HG02840 (cell line): Measurements from ENCODE around the gene EHMT1.
"Not testable (repeated sequence)": the region's sequence is repeated elsewhere in the genome, so short reads cannot be mapped to it uniquely, and the experiment has no call there.

Experiments
- ATAC-seq: cut with Tn5 transposase; IDR thresholded peaks from one replicate; pipeline ENCODE4 v1.9.1; 2021; ENCODE audit warnings: mild to moderate bottlenecking, moderate library complexity, moderate number of reproducible peaks; ENCODE audit not compliant: unreplicated experiment, low FRiP score

The EHMT1 gene

GRCh38 chr9:137590123-137590468 is 28.7 kb upstream of the EHMT1 start:
- ATAC-seq = no peak

DNA sequence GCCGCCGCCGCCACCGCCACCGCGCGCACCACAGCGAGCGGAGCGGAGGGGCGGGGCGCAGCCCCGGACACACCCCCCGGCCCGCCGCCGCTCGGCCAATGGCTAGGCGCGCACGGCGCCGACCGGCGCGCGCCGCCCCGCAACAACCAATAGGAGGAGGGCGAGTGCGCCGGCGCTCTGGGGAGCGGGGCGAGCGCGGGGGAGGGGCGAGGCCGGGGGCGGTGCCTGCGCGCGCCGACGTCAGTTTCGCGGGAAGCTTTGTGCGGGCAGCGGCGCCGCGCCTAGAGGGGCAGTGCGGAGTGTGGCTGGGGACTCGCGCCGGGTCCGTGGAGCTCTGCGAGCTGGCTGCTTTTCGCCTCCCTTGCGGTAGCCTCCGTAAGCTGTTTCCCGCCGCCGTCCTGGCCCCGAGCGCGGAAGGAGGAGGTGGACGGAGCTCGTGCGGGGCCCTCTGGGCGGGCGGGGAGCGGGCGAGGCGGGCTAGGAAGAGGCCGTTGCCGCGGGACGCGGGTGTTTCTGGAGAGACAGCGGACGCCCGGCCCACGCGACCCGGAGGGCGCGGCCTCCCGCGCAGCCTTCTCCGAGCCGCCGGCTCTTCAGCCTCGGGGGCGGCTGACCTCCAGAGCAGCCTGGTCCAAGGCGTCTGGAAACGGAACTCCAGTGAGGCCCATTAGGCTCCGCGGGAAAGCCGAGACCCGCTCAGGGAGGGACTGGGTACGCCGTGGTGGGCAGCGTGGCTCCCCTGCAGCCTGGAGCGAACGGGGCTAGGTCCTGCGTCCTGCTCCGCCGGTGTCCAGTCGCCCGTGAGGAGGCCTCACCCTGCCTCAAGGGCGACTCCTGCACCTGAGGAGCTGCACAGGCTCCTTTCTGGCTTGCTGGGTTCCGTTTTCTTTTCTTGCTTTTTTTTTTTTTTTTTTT is 28.1 kb upstream of the EHMT1 start, which contains the start of gene ZMYND19:
TSS of gene ZMYND19 (minus strand) at position 44 of the 915 bp plus-strand sequence. CDS start 249 bp downstream, outside the sequence.
- ATAC-seq = peak; percentile 81

DNA sequence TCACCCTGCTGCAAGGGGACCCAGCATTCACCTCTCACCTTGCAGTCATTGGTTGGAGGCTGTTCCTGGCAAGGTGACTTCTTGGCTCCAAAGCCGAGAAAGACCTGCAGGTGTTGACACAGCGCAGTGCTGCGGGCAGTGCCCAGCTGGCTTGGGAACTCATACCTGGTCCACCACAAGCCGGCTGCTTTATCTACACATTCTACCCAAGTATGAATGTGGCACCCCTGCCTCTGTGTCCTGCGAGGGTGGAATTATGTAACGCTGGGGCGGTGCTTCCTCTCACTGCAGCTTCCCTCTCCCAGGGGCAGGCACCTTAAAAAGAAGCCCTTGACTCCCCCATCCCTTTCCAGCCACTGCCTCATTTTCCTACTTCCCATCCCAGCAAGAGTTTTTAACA is 26.0 kb upstream of the EHMT1 start:
- no peak for ATAC-seq

- no peak for ATAC-seq
Measured at GRCh38 chr9:137593176-137593575, 25.6 kb upstream of the EHMT1 start.

DNA sequence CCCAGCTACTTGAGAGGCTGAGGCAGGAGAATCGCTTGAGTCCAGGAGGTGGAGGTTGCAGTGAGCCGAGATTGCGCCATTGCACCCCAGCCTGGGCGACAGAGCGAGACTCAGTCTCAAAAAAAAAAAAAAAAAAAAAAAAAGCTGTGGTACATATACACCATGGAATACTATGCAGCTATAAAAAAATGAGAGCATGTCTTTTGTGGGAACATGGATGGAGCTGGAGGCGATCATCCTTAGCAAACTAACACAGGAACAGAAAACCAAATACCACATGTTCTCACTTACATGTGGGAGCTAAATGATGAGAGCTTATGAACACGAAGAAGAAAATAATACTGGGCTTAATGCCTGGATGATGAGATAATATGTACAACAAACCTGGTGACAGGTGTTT is 22.2 kb upstream of the EHMT1 start:
- not testable (repeated sequence) for ATAC-seq

- no peak for ATAC-seq
Measured at GRCh38 chr9:137598943-137599342, 19.9 kb upstream of the EHMT1 start.

GRCh38 chr9:137602661-137603060 is 16.1 kb upstream of the EHMT1 start:
- no peak for ATAC-seq

GRCh38 chr9:137603879-137604278 is 14.9 kb upstream of the EHMT1 start:
- no peak for ATAC-seq

DNA sequence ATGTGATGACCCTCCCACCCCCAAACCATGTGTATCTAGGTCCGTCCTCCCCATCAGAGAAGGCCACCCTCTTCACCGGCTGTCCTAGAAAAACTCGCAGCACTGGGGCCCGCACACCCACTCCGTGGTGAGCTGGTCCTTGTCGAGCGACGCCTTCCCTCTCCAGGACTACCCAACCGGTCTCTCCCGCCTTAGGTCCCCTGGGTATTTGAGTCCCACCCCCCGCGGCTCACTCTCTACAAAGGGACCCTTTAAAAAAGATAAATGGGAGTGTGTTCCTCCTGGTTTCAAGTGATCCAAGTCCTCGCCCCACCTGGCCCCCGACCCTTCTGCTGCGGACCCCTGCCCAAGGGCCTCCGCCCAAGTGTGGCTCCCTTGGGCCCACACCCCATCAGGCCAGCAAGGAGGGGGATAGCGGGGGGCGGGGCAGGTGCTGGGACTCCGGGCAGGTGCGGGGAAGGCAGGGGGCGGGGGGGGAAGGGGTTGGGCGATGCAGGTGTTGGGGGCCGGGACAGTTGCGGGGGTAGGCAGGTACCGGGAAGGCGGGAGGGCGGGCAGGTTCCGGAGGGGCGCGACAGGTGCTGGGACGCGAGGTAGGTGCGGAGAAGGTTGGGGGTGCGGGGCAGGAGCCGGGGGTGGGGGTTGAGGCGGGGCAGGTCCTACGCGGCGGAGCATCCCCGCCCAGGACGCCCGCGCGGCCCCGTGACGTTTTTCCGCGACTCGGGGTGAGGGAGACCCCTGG is 14.3 kb upstream of the EHMT1 start:
- peak; percentile 2 for ATAC-seq

- ATAC-seq = peak; percentile 63
Measured at GRCh38 chr9:137605121-137606004, 13.4 kb upstream of the EHMT1 start, which contains the start of gene ARRDC1. TSS of gene ARRDC1 (plus strand) at chr9:137605686. CDS start at chr9:137605718, 32 bp downstream.

- peak; percentile 8 for ATAC-seq
Measured at GRCh38 chr9:137606005-137606621, 12.7 kb upstream of the EHMT1 start.

- ATAC-seq = no peak
Measured at GRCh38 chr9:137606734-137607138, 12.1 kb upstream of the EHMT1 start.

GRCh38 chr9:137607141-137607857 is 11.5 kb upstream of the EHMT1 start:
- no peak for ATAC-seq

DNA sequence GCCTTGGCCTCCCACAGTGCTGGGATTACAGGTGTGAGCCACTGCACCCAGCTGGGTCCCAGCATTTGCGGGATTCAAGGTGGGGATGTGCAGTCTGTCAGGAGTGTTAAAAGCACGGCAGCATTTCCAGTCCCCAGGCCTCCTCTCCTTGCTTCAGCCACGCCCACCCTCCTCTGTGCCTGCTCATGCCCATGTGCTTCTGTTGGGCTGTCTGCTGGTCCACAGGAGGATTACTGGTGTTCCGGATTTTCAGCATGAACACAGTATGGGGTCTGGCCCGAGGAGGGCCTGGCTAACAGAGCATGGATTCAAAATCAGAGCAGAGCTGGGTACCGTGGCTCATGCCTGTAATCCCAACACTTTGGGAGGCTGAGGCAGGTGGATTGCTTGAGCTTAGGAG is 7.9 kb upstream of the EHMT1 start:
- ATAC-seq = no peak

GRCh38 chr9:137611623-137612609 is 6.9 kb upstream of the EHMT1 start:
- no peak for ATAC-seq

- ATAC-seq = no peak
Measured at GRCh38 chr9:137612741-137613142, 6.1 kb upstream of the EHMT1 start.

DNA sequence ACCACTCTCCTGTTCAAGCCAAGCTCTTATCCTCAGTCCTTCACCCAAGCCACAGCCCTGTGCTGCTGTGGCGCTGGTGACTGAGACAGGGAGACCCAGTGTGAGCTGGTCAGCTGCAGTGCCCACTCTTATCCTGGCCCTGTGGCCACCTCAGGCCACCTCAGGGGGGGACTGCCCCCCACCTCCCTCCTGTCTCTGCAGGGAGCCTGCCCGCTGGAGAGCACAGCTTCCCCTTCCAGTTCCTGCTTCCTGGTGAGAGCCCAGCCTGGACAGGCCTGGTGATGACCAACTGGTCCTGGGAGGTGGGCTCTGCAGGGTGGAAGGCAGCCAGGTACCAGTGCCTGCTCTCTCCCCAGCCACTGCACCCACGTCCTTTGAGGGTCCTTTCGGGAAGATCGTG is 5.5 kb upstream of the EHMT1 start:
- ATAC-seq = no peak
